Lung (tissue), 12 donors: ENCODE data around the gene TANC1. TPM values are rescaled to one million over a fixed set of nuclear protein-coding genes. Genes with fewer than 3 reads are reported as not detected.

ENCODE experiments used
- ATAC-seq: fragments of 200-7000 bp; cut with Tn5 transposase; one replicate; pipeline ENCODE4 v1.9.1; 2020; ENCODE audit warnings: moderate number of reproducible peaks; ENCODE audit not compliant: insufficient read depth, low FRiP score
- DNase-seq, 3 donors: peaks; one replicate each; pipeline ENCODE4 v3.0.0-alpha.2; 2013 to 2017
- H3K27ac ChIP-seq, 2 donors: one replicate each; pipeline ENCODE4 v1.5.1; 2013; ENCODE audit warnings: mild to moderate bottlenecking in 2 of 2, moderate library complexity in 2 of 2, control low read depth in 1 of 2, inconsistent platforms in 1 of 2, low read depth in 1 of 2, low read length in 1 of 2
- H3K27me3 ChIP-seq, 3 donors: one replicate each; pipeline ENCODE4 v1.5.1; 2013; ENCODE audit warnings: low read length in 2 of 3; ENCODE audit not compliant: control insufficient read depth in 3 of 3, insufficient read depth in 3 of 3
- H3K36me3 ChIP-seq, 4 donors: one replicate each; pipeline ENCODE4 v1.5.1; 2013; ENCODE audit warnings: low read length in 4 of 4, mild to moderate bottlenecking in 1 of 4, moderate library complexity in 1 of 4; ENCODE audit not compliant: control insufficient read depth in 4 of 4, insufficient read depth in 4 of 4
- H3K4me1 ChIP-seq, 5 donors: one replicate each; pipeline ENCODE4 v1.5.1; 2013; ENCODE audit warnings: low read length in 5 of 5, mild to moderate bottlenecking in 2 of 5, moderate library complexity in 1 of 5; ENCODE audit not compliant: control insufficient read depth in 5 of 5, insufficient read depth in 5 of 5
- H3K4me3 ChIP-seq: one replicate; pipeline ENCODE4 v1.5.1; 2013; ENCODE audit warnings: mild to moderate bottlenecking, control low read depth, moderate library complexity
- H3K9ac ChIP-seq, 2 donors: one replicate each; pipeline ENCODE4 v1.5.1; 2013; ENCODE audit warnings: low read length in 2 of 2, control low read depth in 1 of 2; ENCODE audit not compliant: insufficient read depth in 1 of 2
- H3K9me3 ChIP-seq, 4 donors: one replicate each; pipeline ENCODE4 v1.5.1; 2013; ENCODE audit warnings: low read length in 3 of 4, mild to moderate bottlenecking in 1 of 4, moderate library complexity in 1 of 4; ENCODE audit not compliant: control insufficient read depth in 4 of 4, insufficient read depth in 3 of 4
- CTCF ChIP-seq: IDR thresholded peaks from 2 replicates; pipeline ENCODE4 v1.5.1; 2012; ENCODE audit warnings: mild to moderate bottlenecking; ENCODE audit errors: control extremely low read depth, extremely low read depth
- WGBS, 2 donors: extraction: QIAGEN DNeasy Blood & Tissue Kit; methylation state at CpG; one replicate each; pipeline ENCODE4 v1.1.7; 2013; 5-methylcytosine and 5-hydroxymethylcytosine counted together
- polyA plus RNA-seq, 2 donors: library from polyadenylated mRNA; stranded (reverse); fragments of 200-250 nt; gene quantifications; one replicate each; pipeline ENCODE4 v1.2.1, GENCODE V29; 2013
- total RNA-seq, 2 donors: library from RNA; depleted of rRNA in 1 of 2; stranded (reverse); fragments of >200 nt in 1 of 2; gene quantifications; one replicate each; pipeline ENCODE4 v1.2.1, GENCODE V29; 2014 to 2021
- donor health status: control.
- donor health status: control.
- donor health status: Bipolar disorder and iron deficiency.
- donor health status: healthy.
- donor health status: DM: yes; HTN: yes; CAD: no.

The TANC1 gene
- total and polyA plus RNA-seq, 4 donors = 14.3 to 99.5 (median 37.3) TPM

GRCh38 chr2:159134979-159135378 is 166.5 kb downstream of the TANC1 start:
- Histone ChIP-seq H3K4me1 (peaks cover 18 to 66% (median 45%) of the 10 kb centered on the region in 5 donors), H3K36me3 (no peaks in the 10 kb centered on the region), H3K9ac (peak overlapping the region in 1 of 2 donors; percentile 63), H3K4me3 (no peak overlapping the region), H3K27ac (peak overlapping the region; percentile 82 to 93), H3K27me3 (no peaks in the 10 kb centered on the region), H3K9me3 (no peaks in the 10 kb centered on the region)
- no peak for DNase-seq
- 85 to 93% methylated on average over 3 of the region's 3 CpGs for WGBS, 2 donors
- no peak for ATAC-seq
- no peak for TF ChIP-seq CTCF

- H3K4me3 ChIP-seq = no peak overlapping the region
- H3K4me1 ChIP-seq = peaks cover 15 to 53% (median 44%) of the 10 kb centered on the region in 5 donors
- H3K9ac ChIP-seq = peak overlapping the region in 1 of 2 donors; percentile 63
- H3K9me3 ChIP-seq = no peaks in the 10 kb centered on the region
- DNase-seq = peak in 1 of 3 donors; percentile 61
- peak overlapping the region in 1 of 2 donors; percentile 93 for H3K27ac ChIP-seq
- no peak for ATAC-seq
- WGBS, 2 donors = 69 to 81% methylated on average over 3 of the region's 3 CpGs
- no peaks in the 10 kb centered on the region for H3K27me3 ChIP-seq
- no peak for TF ChIP-seq CTCF
- H3K36me3 ChIP-seq = no peaks in the 10 kb centered on the region
These were observed 168.0 kb downstream of the TANC1 start for GRCh38 chr2:159136391-159136790.

- no peak for TF ChIP-seq CTCF
- H3K9me3 ChIP-seq = no peaks in the 10 kb centered on the region
- H3K27me3 ChIP-seq = no peaks in the 10 kb centered on the region
- 63 to 77% methylated on average over 9 of the region's 9 CpGs for WGBS, 2 donors
- no peak overlapping the region for H3K4me3 ChIP-seq
- DNase-seq (no peak), ATAC-seq (no peak)
- H3K9ac ChIP-seq = no peak overlapping the region
- H3K27ac ChIP-seq = peak overlapping the region; percentile 80 to 86
- H3K4me1 ChIP-seq = peaks cover 10 to 53% (median 36%) of the 10 kb centered on the region in 5 donors
- no peaks in the 10 kb centered on the region for H3K36me3 ChIP-seq
These were observed 169.2 kb downstream of the TANC1 start for GRCh38 chr2:159137511-159138241.
